GM21360 (cell line): ENCODE measurements around the gene HIPK1.

ENCODE experiments used
- ATAC-seq: cut with Tn5 transposase; IDR thresholded peaks from one replicate; pipeline ENCODE4 v1.9.1; 2021; ENCODE audit warnings: mild to moderate bottlenecking, moderate library complexity; ENCODE audit not compliant: unreplicated experiment

HIPK1 gene

DNA sequence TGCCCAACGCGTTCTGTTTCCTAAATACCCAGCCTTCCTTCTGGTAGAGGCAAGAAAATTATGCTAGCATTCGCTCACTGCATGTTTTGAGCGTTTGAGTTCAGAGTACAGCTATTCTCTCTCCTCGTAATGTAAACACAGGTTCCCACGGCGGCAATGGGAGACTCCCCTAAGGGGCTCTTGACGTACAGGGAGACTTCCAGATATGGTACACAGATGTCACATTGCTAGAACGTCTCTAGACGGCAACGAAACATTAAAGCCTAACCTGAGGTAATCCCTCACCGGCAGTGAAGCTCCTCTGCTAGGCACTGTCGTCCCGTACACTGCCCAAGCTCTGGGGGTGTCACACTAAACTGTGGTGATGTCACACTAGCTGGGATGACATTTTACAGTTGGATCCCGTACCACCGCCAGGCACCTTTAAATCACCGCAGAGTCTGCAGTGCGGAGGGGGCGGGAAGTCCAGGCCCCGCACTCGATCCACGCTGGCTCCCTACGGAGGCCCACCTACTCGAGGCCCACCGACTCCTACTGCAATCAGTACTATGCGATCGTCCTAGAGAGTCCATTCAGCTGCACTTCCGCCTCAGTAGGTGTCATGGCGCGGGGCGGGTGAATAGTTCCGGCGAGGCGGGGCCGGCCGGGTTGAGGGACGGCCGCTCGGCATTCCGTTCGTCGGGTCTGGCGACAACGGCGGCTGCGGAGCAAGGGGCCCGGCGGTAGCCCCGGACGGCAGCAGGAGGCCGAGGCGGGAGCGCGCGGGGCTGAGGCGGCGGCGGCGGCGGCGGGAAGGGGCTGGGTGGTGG, at the start of gene HIPK1:
Gene HIPK1, plus strand, starts transcription at position 384 of the 809 bp plus-strand sequence.
- peak; percentile 64 for ATAC-seq

DNA sequence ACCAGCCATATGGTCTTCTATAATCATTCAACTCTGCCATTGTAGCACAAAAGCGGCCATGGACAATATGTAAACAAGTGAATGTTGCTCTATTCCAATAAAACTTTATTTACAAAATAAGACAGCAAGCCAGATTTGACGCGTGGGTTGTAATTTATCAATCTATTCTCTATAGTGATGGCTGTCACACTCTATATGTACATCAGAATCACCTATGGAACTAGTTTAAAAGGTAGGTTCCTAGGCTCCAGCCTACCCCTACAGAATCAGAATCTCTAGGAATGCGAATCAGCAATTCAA, 49.4 kb upstream of the HIPK1 start:
- no peak for ATAC-seq

DNA sequence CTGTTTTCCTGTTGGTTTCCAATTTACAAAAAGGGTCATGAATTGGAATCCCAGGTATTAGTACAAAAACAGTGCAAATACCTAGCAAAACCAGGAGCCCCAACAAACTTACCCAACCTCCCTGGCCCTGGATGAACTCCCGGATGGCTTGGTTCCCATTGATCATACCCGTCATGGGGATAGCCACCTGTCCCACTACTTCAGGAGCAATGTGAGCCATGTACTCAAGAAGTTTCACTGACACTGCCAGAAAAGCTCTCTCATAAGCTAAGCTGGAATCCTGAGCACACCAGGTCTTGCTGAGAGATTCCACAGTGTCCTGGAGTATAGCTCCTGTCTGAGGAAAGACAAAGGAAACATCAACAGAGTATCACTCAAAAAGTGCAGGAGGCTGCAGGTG, 47.5 kb upstream of the HIPK1 start:
- no peak for ATAC-seq

DNA sequence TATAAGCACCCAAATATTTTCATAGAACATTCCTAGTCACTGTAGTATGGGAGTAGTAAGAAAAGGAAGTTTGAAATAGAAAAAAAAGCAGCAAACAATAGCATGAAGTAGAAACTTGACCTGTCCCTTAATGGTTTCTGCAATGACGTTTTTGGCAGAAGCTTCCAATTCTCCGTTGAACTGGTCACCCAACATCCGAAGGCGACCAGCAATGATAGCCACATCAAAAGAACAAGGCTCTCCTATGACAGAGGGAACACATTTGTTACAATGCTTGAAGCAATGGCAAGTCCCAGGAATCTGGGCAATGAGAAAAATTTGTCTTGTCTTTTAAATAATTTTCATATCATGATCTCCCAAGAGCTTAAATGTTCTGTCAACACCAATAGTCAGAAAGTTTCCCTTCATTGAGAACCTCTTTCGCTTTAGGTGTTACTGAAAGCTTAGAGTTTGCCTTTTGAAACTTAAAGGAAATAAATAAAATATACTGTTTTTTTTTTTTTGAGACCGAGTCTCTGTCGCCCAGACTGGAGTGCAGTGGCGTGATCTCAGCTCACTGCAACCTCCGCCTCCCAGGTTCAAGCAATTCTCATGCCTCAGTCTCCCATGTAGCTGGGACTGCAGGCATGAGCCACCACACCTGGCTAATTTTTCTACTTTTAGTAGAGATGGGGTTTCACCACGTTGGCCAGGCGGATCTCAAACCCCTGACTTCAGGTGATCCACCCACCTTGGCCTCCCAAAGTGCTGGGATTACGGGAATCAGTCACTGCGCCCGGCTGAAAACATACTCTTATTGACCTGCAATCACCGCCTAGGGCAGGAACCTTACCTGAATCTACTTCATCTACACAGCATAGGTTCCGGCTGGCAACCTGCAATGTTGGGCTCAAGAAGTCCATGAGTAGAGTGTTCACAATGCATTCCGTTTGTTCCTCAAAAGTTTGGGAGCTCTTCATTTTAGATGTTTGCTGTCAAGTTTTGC, 42.4 kb upstream of the HIPK1 start:
- ATAC-seq: no peak

DNA sequence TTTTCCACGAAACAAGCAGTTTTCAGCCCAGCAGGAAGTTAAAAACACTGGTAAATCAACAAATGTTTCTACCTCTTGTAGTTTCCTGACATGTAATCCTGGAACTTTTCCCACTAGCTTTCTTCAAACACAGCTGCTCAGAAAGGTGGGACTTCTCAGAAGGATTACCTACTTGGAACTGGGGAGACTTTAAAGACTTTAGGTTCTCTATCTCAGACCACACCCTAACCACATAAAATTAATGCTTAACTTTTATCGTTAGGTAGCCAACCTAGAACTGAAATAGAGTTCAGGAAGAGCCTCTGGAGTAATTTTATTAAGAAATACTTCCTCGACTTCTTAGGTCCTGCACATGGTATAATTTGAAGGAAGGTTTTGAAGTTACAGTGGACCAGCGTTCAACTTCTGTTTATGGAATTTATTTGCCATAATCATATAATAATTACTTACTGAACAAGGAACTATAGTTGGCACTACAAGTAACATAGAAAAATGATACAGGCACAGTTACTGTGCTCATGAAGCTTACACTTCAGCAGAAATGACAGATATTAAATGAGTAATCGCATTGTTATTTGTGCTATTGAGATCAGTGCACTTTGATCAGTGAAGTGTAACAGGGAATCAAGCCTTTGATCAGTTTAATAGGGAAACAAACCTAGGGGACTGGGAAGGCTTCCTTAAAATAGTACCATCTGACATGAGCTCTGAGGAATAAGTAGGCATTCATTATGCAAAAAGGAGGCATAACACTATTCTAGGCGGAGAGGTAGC, 41.5 kb upstream of the HIPK1 start, which contains the start of gene BCL2L15:
Gene BCL2L15, minus strand, starts transcription at position 180 of the 774 bp plus-strand sequence. CDS start 206 bp downstream, outside the sequence.
- no peak for ATAC-seq

DNA sequence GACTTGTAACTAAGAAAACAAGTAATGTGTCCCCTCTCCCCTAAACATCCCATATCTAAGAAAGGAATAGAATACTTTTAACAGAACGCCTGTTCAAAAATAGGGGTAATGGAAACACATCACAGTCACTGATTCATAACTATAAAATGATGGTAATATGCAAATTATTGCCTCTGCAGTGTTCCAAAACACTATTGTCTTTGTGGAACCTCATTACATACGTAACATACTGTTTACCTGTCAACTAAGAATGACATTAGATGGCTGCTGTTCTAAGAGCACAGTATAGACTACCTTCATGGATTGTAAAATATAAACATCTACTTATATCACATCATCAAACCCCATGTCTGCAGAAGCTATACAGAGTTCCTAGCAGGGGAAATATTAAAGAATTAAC, 38.3 kb upstream of the HIPK1 start:
- no peak for ATAC-seq

DNA sequence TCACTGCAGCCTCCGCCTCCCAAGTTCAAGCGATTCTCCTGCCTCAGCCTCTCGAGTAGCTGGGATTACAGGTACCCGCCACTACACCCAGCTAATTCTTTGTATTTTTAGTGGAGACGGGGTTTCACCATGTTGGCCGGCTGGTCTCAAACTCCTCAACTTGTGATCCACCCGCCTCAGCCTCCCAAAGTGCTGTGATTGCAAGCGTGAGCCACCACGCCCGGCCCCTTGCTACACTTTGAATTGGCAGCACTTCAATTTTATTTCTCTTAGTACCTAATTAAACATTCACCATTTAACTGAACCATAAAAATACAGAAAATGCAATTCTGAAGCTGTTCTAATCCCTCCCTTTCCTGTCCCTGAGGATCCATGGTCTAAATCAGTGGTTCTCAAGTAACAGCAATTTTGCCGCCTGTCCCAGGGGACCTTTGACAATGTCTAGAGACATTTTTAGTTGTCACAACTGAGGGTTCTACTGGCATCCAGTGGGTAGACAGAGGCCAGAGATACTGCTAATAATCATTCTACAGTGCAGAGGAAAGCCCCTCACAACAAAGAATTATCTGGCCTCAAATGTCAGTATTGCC, 37.4 kb upstream of the HIPK1 start:
- ATAC-seq: no peak

DNA sequence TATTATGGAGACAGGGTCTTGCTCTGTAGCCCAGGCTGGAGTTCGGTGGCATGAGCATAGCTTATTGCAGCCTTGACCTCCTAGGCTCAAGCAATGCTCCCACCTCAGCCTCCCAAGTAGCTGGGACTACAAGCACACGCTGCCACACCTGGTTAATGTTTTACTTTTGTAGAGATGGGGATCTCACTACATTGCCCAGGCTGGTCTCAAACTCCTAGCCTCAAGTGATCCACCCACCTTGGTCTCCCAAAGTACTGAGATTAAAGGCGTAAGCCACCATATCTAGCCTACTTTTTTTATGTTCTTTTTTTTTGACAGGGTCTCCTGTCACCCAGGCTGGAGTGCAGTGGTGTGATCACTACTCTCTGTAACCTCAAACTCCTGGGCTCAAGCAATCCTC, 35.9 kb upstream of the HIPK1 start:
- ATAC-seq: no peak

DNA sequence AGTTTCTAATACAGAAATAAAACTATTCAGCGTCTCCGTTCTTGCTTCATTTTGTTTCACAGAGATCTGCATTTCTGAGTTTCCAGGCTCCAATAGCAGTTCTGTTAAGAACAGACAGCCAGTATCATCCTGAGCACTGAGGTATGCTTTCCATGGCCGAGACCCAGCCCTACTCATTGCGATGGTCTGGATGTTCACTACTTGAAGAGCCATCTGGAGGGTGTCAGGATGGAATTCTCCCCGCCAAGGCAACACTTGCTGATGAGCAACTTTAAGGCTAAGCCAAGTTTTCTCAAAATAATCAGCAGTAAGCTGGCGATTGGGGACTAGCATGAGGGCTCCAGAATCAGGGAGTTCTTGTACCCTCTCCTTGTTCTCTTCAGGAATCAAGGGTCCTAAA, 34.0 kb upstream of the HIPK1 start:
- no peak for ATAC-seq

DNA sequence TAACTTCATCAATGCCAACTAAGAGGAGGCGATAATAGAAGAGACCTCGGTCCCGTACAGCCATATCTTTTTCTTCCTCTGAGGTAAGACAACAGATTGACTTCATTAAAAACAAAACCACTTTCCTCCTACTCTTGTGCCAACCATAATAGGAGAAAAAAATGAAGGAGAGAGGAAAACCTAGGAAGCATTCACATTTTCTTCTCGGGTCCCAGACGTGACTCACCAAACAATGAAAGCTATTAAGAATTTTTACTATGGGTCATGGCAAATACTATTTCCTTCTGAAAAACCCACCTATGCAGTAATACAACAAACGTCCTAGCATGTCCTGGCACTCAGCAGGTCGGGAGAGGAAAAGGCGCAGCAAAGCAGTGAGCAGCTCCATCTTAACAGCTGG, 33.2 kb upstream of the HIPK1 start:
- no peak for ATAC-seq

DNA sequence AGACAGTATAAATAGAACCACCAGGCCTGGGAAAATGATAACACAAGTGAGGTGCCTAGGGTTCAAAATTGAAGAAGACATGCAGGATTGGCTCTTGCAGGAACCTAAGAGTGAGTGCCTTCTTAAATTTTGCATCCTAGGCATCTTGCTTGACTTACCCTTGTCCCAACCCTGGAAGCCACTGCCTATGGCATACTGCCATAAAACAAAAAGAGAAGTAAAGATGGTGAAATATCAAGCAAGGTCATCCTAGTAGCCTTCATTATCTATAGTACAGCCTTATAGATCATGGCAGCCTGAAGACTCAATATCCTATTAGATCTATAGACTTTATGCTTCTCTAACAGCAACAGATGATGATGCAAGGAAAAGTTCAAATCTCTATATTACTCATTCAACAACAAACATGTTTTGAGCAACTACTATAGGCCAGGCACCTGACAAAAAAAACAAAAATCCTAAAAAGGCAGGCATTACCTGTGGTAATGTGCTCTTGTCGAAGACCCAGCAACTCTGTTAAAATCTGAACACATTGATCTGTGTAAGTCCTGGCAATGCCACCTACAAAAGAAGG, 30.8 kb upstream of the HIPK1 start:
- no peak for ATAC-seq

DNA sequence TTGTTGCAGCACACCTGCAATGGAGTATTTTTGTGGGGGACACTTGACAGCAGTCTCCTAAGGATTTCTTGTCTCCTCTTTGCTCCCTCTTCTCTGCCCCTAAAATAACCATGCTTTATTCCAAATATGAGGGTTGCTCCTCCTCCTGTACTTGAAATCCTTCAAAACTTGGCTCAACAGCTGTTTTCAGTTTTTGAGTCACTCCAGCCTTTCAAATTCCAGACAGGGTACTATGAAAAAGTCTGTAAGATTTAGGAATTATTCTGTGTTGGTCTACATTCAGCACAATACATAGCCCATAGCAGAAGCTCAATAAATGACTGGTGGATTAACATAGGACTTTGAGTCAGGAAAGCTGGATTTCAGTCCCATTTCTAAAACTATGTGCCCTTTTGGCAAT, 30.0 kb upstream of the HIPK1 start:
- ATAC-seq: no peak

DNA sequence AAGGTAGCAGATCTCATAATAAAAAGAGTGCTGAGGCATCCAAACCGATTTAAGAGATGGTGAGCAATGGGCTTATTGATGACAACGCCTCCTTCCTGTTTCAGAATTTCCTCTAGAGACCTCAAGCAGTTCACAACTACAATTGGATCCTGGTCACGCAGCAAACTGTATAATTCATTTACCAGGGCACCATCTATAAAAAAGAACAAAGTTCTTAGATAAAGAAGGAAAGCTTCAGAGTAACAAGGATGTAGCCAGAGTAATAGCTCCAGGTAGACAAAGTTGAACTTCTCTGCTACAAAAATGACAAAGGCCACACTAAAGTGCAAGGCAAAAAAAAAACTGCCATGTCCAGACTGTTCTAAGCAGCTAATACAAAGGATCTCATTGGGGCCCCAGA, 27.9 kb upstream of the HIPK1 start:
- ATAC-seq: no peak

DNA sequence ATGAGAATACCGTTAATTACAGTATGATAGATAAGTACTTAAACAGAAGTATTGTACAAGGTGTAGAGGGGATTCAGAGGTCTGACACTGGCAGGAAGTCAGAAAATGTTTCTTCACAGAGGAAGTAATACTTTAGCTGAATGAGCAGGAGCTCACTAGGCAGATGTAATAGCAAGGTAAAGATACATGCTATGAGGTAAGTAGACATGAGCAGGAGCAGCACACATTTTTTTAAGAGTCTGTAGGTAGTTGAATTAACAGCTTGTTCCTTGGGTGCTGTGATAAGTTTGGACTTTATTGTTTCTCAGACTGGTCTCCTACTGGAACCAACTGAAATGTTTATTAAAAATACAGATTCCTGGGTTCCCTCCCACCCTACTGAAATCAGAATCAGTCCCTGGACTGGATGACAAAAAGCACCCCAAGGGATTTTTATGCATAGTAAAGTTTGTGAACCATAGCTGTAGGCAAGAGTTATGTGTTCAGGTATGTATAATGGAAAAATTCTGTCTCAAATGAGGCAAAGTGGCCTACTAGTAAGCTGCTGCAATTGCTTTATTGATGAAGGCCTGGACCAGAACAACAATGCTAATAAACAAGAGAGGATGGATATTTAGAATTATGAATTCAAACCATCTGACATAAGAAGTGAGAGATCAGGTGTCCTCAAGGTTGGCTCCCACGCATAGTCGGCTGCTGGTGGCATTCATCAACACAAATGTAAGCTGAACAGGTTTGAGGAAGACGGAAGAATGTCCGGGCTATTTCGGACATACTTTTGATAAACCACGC, 25.4 kb upstream of the HIPK1 start:
- ATAC-seq: no peak

DNA sequence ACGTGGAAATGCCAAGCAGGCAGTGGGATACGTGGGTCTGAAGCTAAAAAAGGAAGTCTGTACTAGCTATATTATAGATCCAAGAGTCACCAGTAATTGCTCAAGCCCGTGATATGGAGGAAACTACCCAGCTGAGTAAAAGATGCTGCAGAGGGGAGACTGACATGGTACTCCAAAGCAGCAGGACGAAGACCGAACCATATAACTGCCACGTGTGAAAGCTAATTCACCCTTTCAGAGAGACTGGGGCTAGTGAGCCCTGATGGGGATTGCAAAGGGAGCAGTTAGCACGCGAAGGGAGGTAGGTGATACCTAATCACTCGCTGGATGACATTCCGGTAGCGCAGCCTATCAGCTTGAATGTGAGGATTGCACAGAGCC, 24.8 kb upstream of the HIPK1 start:
- ATAC-seq: peak; percentile 14

DNA sequence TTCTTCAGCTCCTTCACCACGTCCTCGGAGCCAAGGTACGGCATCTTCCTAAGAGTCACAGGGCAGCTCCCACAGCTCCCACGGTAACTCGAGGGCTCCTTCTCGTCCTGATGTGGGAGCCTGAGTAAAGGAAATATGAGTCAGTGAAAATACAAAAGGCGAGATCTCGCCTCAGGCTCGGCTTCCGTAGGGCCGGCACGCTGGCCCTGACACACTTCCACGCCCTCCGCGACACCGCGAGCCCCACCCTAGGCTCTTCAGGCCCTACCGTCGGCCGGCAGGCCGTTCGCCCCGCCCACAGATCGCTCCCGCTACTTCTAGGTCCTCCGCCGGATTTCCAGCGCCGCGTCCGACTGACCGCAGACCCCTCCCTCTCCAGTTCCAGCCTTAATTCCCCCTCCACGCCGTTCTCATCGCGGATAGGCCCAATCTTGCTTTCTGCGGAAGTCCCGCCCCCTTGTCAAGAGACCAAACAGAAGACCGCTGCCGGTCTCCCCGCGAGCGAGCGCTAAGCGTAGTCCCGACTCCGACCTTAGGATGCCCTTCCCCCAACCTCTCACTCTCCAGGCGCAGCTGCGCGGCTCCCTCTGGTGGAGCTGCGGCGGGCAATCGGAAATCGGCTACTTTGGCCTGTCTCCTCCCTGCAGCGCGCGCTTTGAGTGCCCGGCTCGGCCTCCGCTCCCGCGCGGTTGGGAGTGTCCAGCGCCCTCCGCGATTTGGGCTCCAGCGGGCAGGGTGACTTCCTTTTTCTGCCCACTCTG, 24.3 kb upstream of the HIPK1 start, which contains the start of the genes AP4B1 and DCLRE1B:
Gene AP4B1, minus strand, starts transcription at position 126 of the 761 bp plus-strand sequence. Its CDS starts 82 bp downstream, at position 44.
Gene DCLRE1B, plus strand, starts transcription at position 653 of the 761 bp plus-strand sequence. CDS start 261 bp downstream, outside the sequence.
- ATAC-seq: peak; percentile 88

DNA sequence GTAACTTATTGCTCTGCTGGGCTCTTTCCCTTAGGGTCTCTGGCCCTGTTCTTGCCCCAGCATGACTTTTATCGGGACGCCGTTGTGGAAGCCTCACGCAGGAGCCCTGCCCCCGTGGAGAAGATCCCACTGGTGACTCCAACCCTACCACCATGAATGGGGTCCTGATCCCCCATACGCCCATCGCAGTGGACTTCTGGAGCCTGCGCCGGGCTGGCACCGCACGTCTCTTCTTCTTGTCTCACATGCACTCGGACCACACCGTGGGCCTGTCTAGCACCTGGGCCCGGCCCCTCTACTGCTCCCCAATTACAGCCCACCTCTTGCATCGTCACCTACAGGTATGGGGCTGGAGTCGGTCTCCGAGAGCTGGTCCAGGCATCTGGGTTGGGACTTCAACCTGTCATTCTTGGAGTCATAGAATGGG, 23.7 kb upstream of the HIPK1 start:
- peak; percentile 7 for ATAC-seq

DNA sequence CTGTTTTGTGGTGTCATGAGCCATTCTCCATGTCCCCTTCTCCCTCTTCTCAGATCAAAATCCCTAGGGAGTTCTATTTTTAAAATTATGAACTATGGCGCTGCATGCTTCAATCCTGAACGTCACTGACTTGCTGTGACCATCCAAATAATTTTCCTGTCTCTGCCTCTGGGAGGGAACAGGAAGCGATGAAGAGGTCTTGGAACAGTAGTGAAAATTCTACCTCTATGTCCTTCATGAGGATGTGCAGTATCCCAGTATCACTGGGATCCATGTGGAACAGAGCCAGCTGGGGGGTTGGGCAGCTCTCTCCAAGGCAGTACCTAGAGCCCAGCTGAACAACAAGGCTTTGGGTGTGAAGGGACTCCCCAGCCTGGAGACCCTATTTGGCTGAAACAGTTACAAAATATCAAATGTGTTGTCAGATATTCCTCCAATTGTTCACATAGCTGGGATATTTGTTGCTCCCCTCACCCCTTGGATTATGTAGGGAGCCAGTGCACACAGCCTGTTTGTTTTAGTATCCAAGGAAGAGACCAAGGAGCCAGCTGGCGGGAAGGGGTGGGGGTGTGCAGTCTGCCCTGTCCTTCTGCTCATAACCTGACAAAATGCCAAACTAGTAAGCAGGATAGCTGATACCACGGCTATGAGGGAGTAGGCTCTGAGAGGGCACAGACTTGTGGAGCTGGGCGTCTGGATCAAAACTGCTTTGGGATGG, 16.4 kb upstream of the HIPK1 start:
- ATAC-seq: no peak
